Prostate gland (tissue), 2 donors: ENCODE data around the gene PIK3C3.

Experiments used
- POLR2A ChIP-seq: fragments of 450-650 bp; IDR thresholded peaks from one replicate; pipeline ENCODE4 v1.6.1; 2016; ENCODE audit warnings: antibody characterized with exemption, mild to moderate bottlenecking
- POLR2AphosphoS5 ChIP-seq: sonication (generic); formaldehyde crosslinking; IDR thresholded peaks from one replicate; pipeline ENCODE4 v1.6.1; 2017; ENCODE audit warnings: antibody characterized with exemption
- TF ChIP-seq, protein P1 (sequence below), 4 experiments: fragments of 200-600 bp in 2 of 4; fragments of 450-650 bp in 2 of 4; sonication (generic) in 2 of 4; IDR thresholded peaks; 1 replicate in 3 of 4; 2 replicates in 1 of 4; pipeline ENCODE4 v1.5.1; 2016 to 2019; ENCODE audit warnings: antibody characterized with exemption in 4 of 4, mild to moderate bottlenecking in 2 of 4, moderate library complexity in 2 of 4

GRCh38 chr18:42011053-42011452, 56.0 kb downstream of the PIK3C3 start:
- no peak for TF ChIP-seq POLR2A
- TF ChIP-seq, protein P1, sequence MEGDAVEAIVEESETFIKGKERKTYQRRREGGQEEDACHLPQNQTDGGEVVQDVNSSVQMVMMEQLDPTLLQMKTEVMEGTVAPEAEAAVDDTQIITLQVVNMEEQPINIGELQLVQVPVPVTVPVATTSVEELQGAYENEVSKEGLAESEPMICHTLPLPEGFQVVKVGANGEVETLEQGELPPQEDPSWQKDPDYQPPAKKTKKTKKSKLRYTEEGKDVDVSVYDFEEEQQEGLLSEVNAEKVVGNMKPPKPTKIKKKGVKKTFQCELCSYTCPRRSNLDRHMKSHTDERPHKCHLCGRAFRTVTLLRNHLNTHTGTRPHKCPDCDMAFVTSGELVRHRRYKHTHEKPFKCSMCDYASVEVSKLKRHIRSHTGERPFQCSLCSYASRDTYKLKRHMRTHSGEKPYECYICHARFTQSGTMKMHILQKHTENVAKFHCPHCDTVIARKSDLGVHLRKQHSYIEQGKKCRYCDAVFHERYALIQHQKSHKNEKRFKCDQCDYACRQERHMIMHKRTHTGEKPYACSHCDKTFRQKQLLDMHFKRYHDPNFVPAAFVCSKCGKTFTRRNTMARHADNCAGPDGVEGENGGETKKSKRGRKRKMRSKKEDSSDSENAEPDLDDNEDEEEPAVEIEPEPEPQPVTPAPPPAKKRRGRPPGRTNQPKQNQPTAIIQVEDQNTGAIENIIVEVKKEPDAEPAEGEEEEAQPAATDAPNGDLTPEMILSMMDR (IDR thresholded peaks at IDR 0.05), result no peak
- TF ChIP-seq POLR2AphosphoS5, result no peak
